ENCODE measurements around the gene FRMD4B. TPM values are rescaled to one million over a fixed set of nuclear protein-coding genes. Genes with fewer than 3 reads are reported as not detected.
A peak's percentile ranks its signal among the peaks of the same experiment; 100 is the strongest.

FRMD4B gene
- total and polyA plus RNA-seq, 4 donors: 16.6 to 96.4 (median 39.0) TPM

GRCh38 chr3:69254351-69254750 lies 131.5 kb downstream of the FRMD4B start:
- Histone ChIP-seq H3K9me3 (ENCODE audit: control insufficient read depth in 4 of 4, insufficient read depth in 3 of 4, low read length in 3 of 4) (no peaks in the 10 kb centered on the region), H3K4me3 (no peak overlapping the region), H3K27ac (ENCODE audit: low read depth in 1 of 2, low read length in 1 of 2) (no peak overlapping the region), H3K27me3 (ENCODE audit: control insufficient read depth in 3 of 3, insufficient read depth in 3 of 3, low read length in 2 of 3) (no peaks in the 10 kb centered on the region), H3K9ac (ENCODE audit: insufficient read depth in 1 of 2, low read length in 2 of 2) (no peak overlapping the region), H3K36me3 (ENCODE audit: control insufficient read depth in 4 of 4, insufficient read depth in 4 of 4, low read length in 4 of 4) (peaks cover 0 to 5% (median under 1%) of the 10 kb centered on the region in 4 donors), H3K4me1 (ENCODE audit: control insufficient read depth in 5 of 5, insufficient read depth in 5 of 5, low read length in 5 of 5) (peaks cover 0 to 16% (median 3%) of the 10 kb centered on the region in 5 donors)
- TF ChIP-seq CTCF (IDR thresholded peaks at IDR 0.05; ENCODE audit: control extremely low read depth, extremely low read depth): no peak
- ATAC-seq (ENCODE audit: insufficient read depth, low FRiP score) (no peak), DNase-seq (no peak)
- 78 to 94% methylated on average over 4 of the region's 4 CpGs for WGBS, 2 donors

- DNase-seq (no peak), ATAC-seq (ENCODE audit: insufficient read depth, low FRiP score) (no peak)
- Histone ChIP-seq H3K4me1 (ENCODE audit: control insufficient read depth in 5 of 5, insufficient read depth in 5 of 5, low read length in 5 of 5) (peaks cover 0 to 16% (median 3%) of the 10 kb centered on the region in 5 donors), H3K27ac (ENCODE audit: low read depth in 1 of 2, low read length in 1 of 2) (no peak overlapping the region), H3K9ac (ENCODE audit: insufficient read depth in 1 of 2, low read length in 2 of 2) (no peak overlapping the region), H3K9me3 (ENCODE audit: control insufficient read depth in 4 of 4, insufficient read depth in 3 of 4, low read length in 3 of 4) (no peaks in the 10 kb centered on the region), H3K36me3 (ENCODE audit: control insufficient read depth in 4 of 4, insufficient read depth in 4 of 4, low read length in 4 of 4) (peaks cover 0 to 13% (median 2%) of the 10 kb centered on the region in 4 donors), H3K27me3 (ENCODE audit: control insufficient read depth in 3 of 3, insufficient read depth in 3 of 3, low read length in 2 of 3) (no peaks in the 10 kb centered on the region), H3K4me3 (no peak overlapping the region)
- WGBS, 2 donors: 83 to 87% methylated on average over 4 of the region's 4 CpGs
- TF ChIP-seq CTCF (IDR thresholded peaks at IDR 0.05; ENCODE audit: control extremely low read depth, extremely low read depth): no peak
Observed at GRCh38 chr3:69252631-69253030, 133.3 kb downstream of the FRMD4B start.

GRCh38 chr3:69252141-69252540 lies 133.7 kb downstream of the FRMD4B start:
- peak overlapping the region in 1 of 2 donors; percentile 67 for H3K27ac ChIP-seq (ENCODE audit: low read depth in 1 of 2, low read length in 1 of 2)
- WGBS, 2 donors: 74 to 85% methylated on average over 4 of the region's 4 CpGs

More at GRCh38 chr3:69252141-69252540, 133.7 kb downstream of the FRMD4B start:
- DNase-seq (peak in 1 of 3 donors; percentile 16), ATAC-seq (ENCODE audit: insufficient read depth, low FRiP score) (no peak)
- Histone ChIP-seq H3K9ac (ENCODE audit: insufficient read depth in 1 of 2, low read length in 2 of 2) (no peak overlapping the region), H3K27me3 (ENCODE audit: control insufficient read depth in 3 of 3, insufficient read depth in 3 of 3, low read length in 2 of 3) (no peaks in the 10 kb centered on the region), H3K4me1 (ENCODE audit: control insufficient read depth in 5 of 5, insufficient read depth in 5 of 5, low read length in 5 of 5) (peaks cover 0 to 16% (median 3%) of the 10 kb centered on the region in 5 donors), H3K4me3 (no peak overlapping the region), H3K9me3 (ENCODE audit: control insufficient read depth in 4 of 4, insufficient read depth in 3 of 4, low read length in 3 of 4) (no peaks in the 10 kb centered on the region), H3K36me3 (ENCODE audit: control insufficient read depth in 4 of 4, insufficient read depth in 4 of 4, low read length in 4 of 4) (peaks cover 0 to 14% (median 2%) of the 10 kb centered on the region in 4 donors)
- TF ChIP-seq CTCF (IDR thresholded peaks at IDR 0.05; ENCODE audit: control extremely low read depth, extremely low read depth): no peak
